ENCODE measurements around the gene FHDC1.

FHDC1 gene

GRCh38 chr4:153005899-153006381 lies 69.8 kb downstream of the FHDC1 start:
- DNase-seq (ENCODE audit: low read depth): no peak

- no peak for DNase-seq (ENCODE audit: low read depth)
Observed at GRCh38 chr4:153008578-153009199, 72.6 kb downstream of the FHDC1 start.

- no peak for DNase-seq (ENCODE audit: low read depth)
Observed at GRCh38 chr4:153010146-153010545, 74.0 kb downstream of the FHDC1 start.

GRCh38 chr4:153013202-153013977 lies 77.3 kb downstream of the FHDC1 start:
- no peak for DNase-seq (ENCODE audit: low read depth)

- DNase-seq (ENCODE audit: low read depth): no peak
Observed at GRCh38 chr4:153014460-153014859, 78.3 kb downstream of the FHDC1 start.

GRCh38 chr4:153016592-153016991 lies 80.5 kb downstream of the FHDC1 start:
- no peak for DNase-seq (ENCODE audit: low read depth)

- no peak for DNase-seq (ENCODE audit: low read depth)
Observed at GRCh38 chr4:153018031-153018430, 81.9 kb downstream of the FHDC1 start.

- no peak for DNase-seq (ENCODE audit: low read depth)
Observed at GRCh38 chr4:153018684-153019083, 82.6 kb downstream of the FHDC1 start.

- DNase-seq (ENCODE audit: low read depth): no peak
Observed at GRCh38 chr4:153019906-153020305, 83.8 kb downstream of the FHDC1 start.

- DNase-seq (ENCODE audit: low read depth): no peak
Observed at GRCh38 chr4:153020457-153020856, 84.3 kb downstream of the FHDC1 start.

- no peak for DNase-seq (ENCODE audit: low read depth)
Observed at GRCh38 chr4:153021276-153021675, 85.2 kb downstream of the FHDC1 start.

- DNase-seq (ENCODE audit: low read depth): no peak
Observed at GRCh38 chr4:153022241-153022715, 86.2 kb downstream of the FHDC1 start.

- DNase-seq (ENCODE audit: low read depth): no peak
Observed at GRCh38 chr4:153023139-153023538, 87.0 kb downstream of the FHDC1 start.

- DNase-seq (ENCODE audit: low read depth): no peak
Observed at GRCh38 chr4:153023692-153024394, 87.7 kb downstream of the FHDC1 start.

- no peak for DNase-seq (ENCODE audit: low read depth)
Observed at GRCh38 chr4:153024466-153024865, 88.3 kb downstream of the FHDC1 start.

- no peak for DNase-seq (ENCODE audit: low read depth)
Observed at GRCh38 chr4:153025406-153025805, 89.3 kb downstream of the FHDC1 start.

- no peak for DNase-seq (ENCODE audit: low read depth)
Observed at GRCh38 chr4:153026591-153027346, 90.6 kb downstream of the FHDC1 start.

GRCh38 chr4:153027866-153028265 lies 91.7 kb downstream of the FHDC1 start:
- DNase-seq (ENCODE audit: low read depth): no peak

- DNase-seq (ENCODE audit: low read depth): no peak
Observed at GRCh38 chr4:153028535-153028934, 92.4 kb downstream of the FHDC1 start.
